SK-N-SH treated with all-trans-retinoic acid at 6 μM for 48 hours (cell line): ENCODE measurements around the gene MAST3.

Experiments
- ATAC-seq: fragments of 200-7000 bp; cut with Tn5 transposase; 3 replicates; pipeline ENCODE4 v1.9.1; 2020; ENCODE audit warnings: mild to moderate bottlenecking, moderate library complexity
- ARNTL ChIP-seq: fragments of 450-650 bp; formaldehyde crosslinking; IDR thresholded peaks from 2 replicates; pipeline ENCODE4 v1.5.0; 2020; ENCODE audit warnings: low read depth, mild to moderate bottlenecking, moderate library complexity, borderline replicate concordance
- BACH2 ChIP-seq: fragments of 250-450 bp; sonication (Bioruptor Pico); IDR thresholded peaks from 2 replicates; pipeline ENCODE4 v1.9.0; 2021; ENCODE audit warnings: mild to moderate bottlenecking, borderline replicate concordance
- CREB5 ChIP-seq: fragments of 250-450 bp; sonication (Bioruptor Pico); IDR thresholded peaks from 2 replicates; pipeline ENCODE4 v1.5.1; 2020; ENCODE audit warnings: low read depth, mild to moderate bottlenecking, moderate library complexity
- CSDC2 ChIP-seq: fragments of 250-450 bp; sonication (Bioruptor Pico); IDR thresholded peaks from 2 replicates; pipeline ENCODE4 v1.5.0; 2020; ENCODE audit warnings: mild to moderate bottlenecking, moderate library complexity
- ESRRG ChIP-seq: fragments of 250-450 bp; sonication (Bioruptor Pico); IDR thresholded peaks from 2 replicates; pipeline ENCODE4 v1.6.1; 2021; ENCODE audit warnings: mild to moderate bottlenecking
- GLIS3 ChIP-seq: fragments of 250-450 bp; sonication (Bioruptor Pico); IDR thresholded peaks from 2 replicates; pipeline ENCODE4 v1.5.0; 2020; ENCODE audit warnings: mild to moderate bottlenecking, moderate library complexity
- ISL1 ChIP-seq: fragments of 250-450 bp; sonication (Bioruptor Pico); IDR thresholded peaks from 2 replicates; pipeline ENCODE4 v2.1.2; 2022; ENCODE audit warnings: mild to moderate bottlenecking, moderate library complexity
- OSR1 ChIP-seq: fragments of 250-450 bp; sonication (Bioruptor Pico); IDR thresholded peaks from 2 replicates; pipeline ENCODE4 v1.8.0; 2022; ENCODE audit warnings: moderate library complexity, mild to moderate bottlenecking, inconsistent platforms
- POU6F1 ChIP-seq: fragments of 250-450 bp; sonication (Bioruptor Pico); IDR thresholded peaks from 2 replicates; pipeline ENCODE4 v1.8.0; 2021; ENCODE audit warnings: low read depth, mild to moderate bottlenecking, moderate library complexity, borderline replicate concordance
- PPARA ChIP-seq: fragments of 250-450 bp; sonication (Bioruptor Pico); IDR thresholded peaks from 2 replicates; pipeline ENCODE4 v1.5.0; 2020; ENCODE audit warnings: mild to moderate bottlenecking, borderline replicate concordance
- SNAI2 ChIP-seq: fragments of 250-450 bp; sonication (Bioruptor Pico); IDR thresholded peaks from 2 replicates; pipeline ENCODE4 v1.5.0; 2020; ENCODE audit warnings: mild to moderate bottlenecking, moderate library complexity
- TCF4 ChIP-seq: fragments of 250-450 bp; sonication (Bioruptor Pico); IDR thresholded peaks from 2 replicates; pipeline ENCODE4 v1.8.0; 2021; ENCODE audit warnings: mild to moderate bottlenecking, moderate library complexity, borderline replicate concordance
- ZC3H10 ChIP-seq: fragments of 250-450 bp; sonication (Bioruptor Pico); IDR thresholded peaks from 2 replicates; pipeline ENCODE4 v1.5.1; 2021; ENCODE audit warnings: mild to moderate bottlenecking, moderate library complexity
- ZFP3 ChIP-seq: fragments of 250-450 bp; sonication (Bioruptor Pico); IDR thresholded peaks from 2 replicates; pipeline ENCODE4 v1.5.0; 2020; ENCODE audit warnings: mild to moderate bottlenecking, moderate library complexity
- ZFP30 ChIP-seq: fragments of 450-650 bp; formaldehyde crosslinking; IDR thresholded peaks from 2 replicates; pipeline ENCODE4 v1.5.0; 2022; ENCODE audit warnings: mild to moderate bottlenecking, moderate library complexity
- ZNF565 ChIP-seq: fragments of 450-650 bp; formaldehyde crosslinking; conservative IDR thresholded peaks from 2 replicates; pipeline ENCODE4 v1.5.0; 2020; ENCODE audit warnings: low read depth, mild to moderate bottlenecking, moderate library complexity
- ZNF70 ChIP-seq: fragments of 450-650 bp; formaldehyde crosslinking; IDR thresholded peaks from 2 replicates; pipeline ENCODE4 v1.5.0; 2020; ENCODE audit warnings: mild to moderate bottlenecking, moderate library complexity
- ZNF8 ChIP-seq: fragments of 450-650 bp; formaldehyde crosslinking; IDR thresholded peaks from 2 replicates; pipeline ENCODE4 v1.5.0; 2020; ENCODE audit warnings: mild to moderate bottlenecking, moderate library complexity
- TF ChIP-seq, protein P1 (sequence below): fragments of 250-450 bp; sonication (Bioruptor Pico); IDR thresholded peaks from 2 replicates; pipeline ENCODE4 v1.8.0; 2020; ENCODE audit warnings: mild to moderate bottlenecking, moderate library complexity, borderline replicate concordance
- TF ChIP-seq, protein P2 (sequence below): fragments of 250-450 bp; sonication (Bioruptor Pico); IDR thresholded peaks from 2 replicates; pipeline ENCODE4 v1.5.0; 2020; ENCODE audit warnings: mild to moderate bottlenecking, moderate library complexity
- TF ChIP-seq, protein P3 (sequence below): fragments of 250-450 bp; sonication (Bioruptor Pico); IDR thresholded peaks from 2 replicates; pipeline ENCODE4 v1.5.1; 2021; ENCODE audit warnings: mild to moderate bottlenecking, moderate library complexity

MAST3 gene

DNA sequence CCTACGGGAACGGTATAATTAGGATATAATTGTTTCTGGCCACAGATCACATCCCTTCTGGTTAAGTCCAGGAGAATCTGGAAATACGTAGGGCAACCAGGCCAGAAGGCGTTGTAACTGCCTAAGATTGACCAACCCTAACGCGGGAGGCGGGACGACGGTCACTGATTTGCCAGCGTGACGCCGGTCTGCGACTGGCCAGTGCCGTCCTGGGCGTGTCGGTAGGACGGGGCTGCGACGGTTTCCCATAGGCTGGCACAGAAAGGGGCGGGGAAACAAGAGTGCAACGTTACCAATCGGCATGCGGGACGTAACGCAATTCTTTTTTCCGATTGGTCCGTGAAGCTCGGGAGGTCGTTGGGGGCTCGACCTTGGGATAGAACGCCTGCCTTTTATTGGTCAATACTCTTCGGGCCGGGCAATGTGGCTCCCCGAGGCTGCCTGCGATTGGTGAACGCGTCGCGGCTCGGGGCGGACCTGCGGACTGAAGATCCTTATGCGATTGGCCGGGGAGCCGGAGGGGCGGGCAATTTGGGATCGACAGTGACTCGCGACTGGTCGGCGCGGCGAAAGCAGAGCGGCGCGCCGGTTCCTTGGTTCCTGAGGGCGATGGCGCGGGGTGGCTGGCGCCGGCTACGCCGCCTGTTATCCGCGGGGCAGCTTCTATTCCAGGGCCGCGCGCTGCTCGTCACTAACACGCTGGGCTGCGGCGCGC is 95.3 kb downstream of the MAST3 start, which contains the start of gene MPV17L2:
Gene MPV17L2 (plus strand): TSS at position 546 of the 715 bp plus-strand sequence. CDS start 64 bp downstream, at position 610.
- TF ChIP-seq, protein P1, sequence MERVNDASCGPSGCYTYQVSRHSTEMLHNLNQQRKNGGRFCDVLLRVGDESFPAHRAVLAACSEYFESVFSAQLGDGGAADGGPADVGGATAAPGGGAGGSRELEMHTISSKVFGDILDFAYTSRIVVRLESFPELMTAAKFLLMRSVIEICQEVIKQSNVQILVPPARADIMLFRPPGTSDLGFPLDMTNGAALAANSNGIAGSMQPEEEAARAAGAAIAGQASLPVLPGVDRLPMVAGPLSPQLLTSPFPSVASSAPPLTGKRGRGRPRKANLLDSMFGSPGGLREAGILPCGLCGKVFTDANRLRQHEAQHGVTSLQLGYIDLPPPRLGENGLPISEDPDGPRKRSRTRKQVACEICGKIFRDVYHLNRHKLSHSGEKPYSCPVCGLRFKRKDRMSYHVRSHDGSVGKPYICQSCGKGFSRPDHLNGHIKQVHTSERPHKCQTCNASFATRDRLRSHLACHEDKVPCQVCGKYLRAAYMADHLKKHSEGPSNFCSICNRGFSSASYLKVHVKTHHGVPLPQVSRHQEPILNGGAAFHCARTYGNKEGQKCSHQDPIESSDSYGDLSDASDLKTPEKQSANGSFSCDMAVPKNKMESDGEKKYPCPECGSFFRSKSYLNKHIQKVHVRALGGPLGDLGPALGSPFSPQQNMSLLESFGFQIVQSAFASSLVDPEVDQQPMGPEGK (CRISPR knock-in tag): no peak
- no peak; the same call in 1 of the 2 replicates for TF ChIP-seq ZNF565 (CRISPR knock-in tag)
- TF ChIP-seq BACH2 (CRISPR knock-in tag): no peak
- peak; percentile 27; the same call in 1 of the 2 replicates for TF ChIP-seq ARNTL (CRISPR knock-in tag)
- TF ChIP-seq ZFP30 (CRISPR knock-in tag): peak; percentile 33; the same call in 1 of the 2 replicates
- peak; percentile 90 for TF ChIP-seq PPARA (CRISPR knock-in tag)
- TF ChIP-seq ZC3H10 (CRISPR knock-in tag): no peak
- peak; percentile 89; the same call in 1 of the 2 replicates for TF ChIP-seq CSDC2 (CRISPR knock-in tag)
- TF ChIP-seq SNAI2 (CRISPR knock-in tag): no peak
- TF ChIP-seq ZFP3 (CRISPR knock-in tag): no peak
- TF ChIP-seq, protein P2, sequence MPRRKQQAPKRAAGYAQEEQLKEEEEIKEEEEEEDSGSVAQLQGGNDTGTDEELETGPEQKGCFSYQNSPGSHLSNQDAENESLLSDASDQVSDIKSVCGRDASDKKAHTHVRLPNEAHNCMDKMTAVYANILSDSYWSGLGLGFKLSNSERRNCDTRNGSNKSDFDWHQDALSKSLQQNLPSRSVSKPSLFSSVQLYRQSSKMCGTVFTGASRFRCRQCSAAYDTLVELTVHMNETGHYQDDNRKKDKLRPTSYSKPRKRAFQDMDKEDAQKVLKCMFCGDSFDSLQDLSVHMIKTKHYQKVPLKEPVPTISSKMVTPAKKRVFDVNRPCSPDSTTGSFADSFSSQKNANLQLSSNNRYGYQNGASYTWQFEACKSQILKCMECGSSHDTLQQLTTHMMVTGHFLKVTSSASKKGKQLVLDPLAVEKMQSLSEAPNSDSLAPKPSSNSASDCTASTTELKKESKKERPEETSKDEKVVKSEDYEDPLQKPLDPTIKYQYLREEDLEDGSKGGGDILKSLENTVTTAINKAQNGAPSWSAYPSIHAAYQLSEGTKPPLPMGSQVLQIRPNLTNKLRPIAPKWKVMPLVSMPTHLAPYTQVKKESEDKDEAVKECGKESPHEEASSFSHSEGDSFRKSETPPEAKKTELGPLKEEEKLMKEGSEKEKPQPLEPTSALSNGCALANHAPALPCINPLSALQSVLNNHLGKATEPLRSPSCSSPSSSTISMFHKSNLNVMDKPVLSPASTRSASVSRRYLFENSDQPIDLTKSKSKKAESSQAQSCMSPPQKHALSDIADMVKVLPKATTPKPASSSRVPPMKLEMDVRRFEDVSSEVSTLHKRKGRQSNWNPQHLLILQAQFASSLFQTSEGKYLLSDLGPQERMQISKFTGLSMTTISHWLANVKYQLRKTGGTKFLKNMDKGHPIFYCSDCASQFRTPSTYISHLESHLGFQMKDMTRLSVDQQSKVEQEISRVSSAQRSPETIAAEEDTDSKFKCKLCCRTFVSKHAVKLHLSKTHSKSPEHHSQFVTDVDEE (CRISPR knock-in tag): peak; percentile 84; the same call in 1 of the 2 replicates
- TF ChIP-seq ESRRG (CRISPR knock-in tag): no peak
- no peak for TF ChIP-seq ZNF8 (CRISPR knock-in tag)
- TF ChIP-seq POU6F1 (CRISPR knock-in tag): no peak
- TF ChIP-seq, all 23 proteins: peak for 5
- peak; percentile 92 for ATAC-seq

- TF ChIP-seq ZNF565 (CRISPR knock-in tag) (no peak), TCF4 (no peak), OSR1 (CRISPR knock-in tag) (no peak), ESRRG (CRISPR knock-in tag) (no peak), ZC3H10 (CRISPR knock-in tag) (no peak), ZNF70 (CRISPR knock-in tag) (no peak), ISL1 (no peak)
- ATAC-seq: no peak
These were observed 96.0 kb downstream of the MAST3 start for GRCh38 chr19:18193388-18194180.

DNA sequence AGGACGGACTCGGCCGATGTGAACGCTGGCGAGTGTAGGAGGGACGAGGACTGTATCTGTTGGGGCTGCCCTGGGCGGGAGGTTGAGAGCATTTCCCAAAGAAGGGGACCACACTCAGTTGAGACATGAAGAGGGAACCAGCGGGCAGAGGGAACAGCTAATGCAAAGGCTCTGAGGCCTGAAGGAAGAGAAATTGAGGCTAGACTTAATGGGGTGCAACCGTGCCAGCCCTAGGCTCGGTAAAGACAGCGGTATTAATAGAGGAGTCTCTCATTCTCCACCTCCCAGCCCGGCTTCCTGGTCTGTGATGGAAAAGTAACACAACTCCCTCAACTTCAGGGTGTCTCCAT is 96.6 kb downstream of the MAST3 start:
- ATAC-seq: no peak
- TF ChIP-seq, protein P2 (CRISPR knock-in tag): no peak
- TF ChIP-seq ZFP3 (CRISPR knock-in tag) (no peak), ZNF8 (CRISPR knock-in tag) (no peak), ZNF565 (CRISPR knock-in tag) (no peak), CSDC2 (CRISPR knock-in tag) (no peak), GLIS3 (no peak), BACH2 (CRISPR knock-in tag) (no peak), PPARA (CRISPR knock-in tag) (no peak), TCF4 (no peak), CREB5 (CRISPR knock-in tag) (no peak)
- TF ChIP-seq, protein P1 (CRISPR knock-in tag): no peak
- TF ChIP-seq, protein P3, sequence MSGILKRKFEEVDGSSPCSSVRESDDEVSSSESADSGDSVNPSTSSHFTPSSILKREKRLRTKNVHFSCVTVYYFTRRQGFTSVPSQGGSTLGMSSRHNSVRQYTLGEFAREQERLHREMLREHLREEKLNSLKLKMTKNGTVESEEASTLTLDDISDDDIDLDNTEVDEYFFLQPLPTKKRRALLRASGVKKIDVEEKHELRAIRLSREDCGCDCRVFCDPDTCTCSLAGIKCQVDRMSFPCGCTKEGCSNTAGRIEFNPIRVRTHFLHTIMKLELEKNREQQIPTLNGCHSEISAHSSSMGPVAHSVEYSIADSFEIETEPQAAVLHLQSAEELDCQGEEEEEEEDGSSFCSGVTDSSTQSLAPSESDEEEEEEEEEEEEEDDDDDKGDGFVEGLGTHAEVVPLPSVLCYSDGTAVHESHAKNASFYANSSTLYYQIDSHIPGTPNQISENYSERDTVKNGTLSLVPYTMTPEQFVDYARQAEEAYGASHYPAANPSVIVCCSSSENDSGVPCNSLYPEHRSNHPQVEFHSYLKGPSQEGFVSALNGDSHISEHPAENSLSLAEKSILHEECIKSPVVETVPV (CRISPR knock-in tag): no peak
